Motor neuron (in vitro differentiated cells): ENCODE results near the gene CADM1. TPM values are rescaled to one million over a fixed set of nuclear protein-coding genes. Genes with fewer than 3 reads are reported as not detected.

Experiments
- ATAC-seq, 8 experiments: fragments of 200-7000 bp; cut with Tn5 transposase; replicated peaks in 6 of 8; 2 replicates each; pipeline ENCODE4 v1.8.0; 2021; ENCODE audit warnings: mild to moderate bottlenecking in 8 of 8, moderate library complexity in 8 of 8
- H3K27ac ChIP-seq, 2 donors: fragments of 250-450 bp; sonication (Bioruptor Pico); 2 replicates each; pipeline ENCODE4 v1.9.0; 2021; ENCODE audit warnings: antibody characterized with exemption in 2 of 2, mild to moderate bottlenecking in 2 of 2, moderate library complexity in 1 of 2
- H3K4me1 ChIP-seq, 2 donors: fragments of 250-450 bp; sonication (Bioruptor Pico); replicated peaks in 1 of 2; 2 replicates each; pipeline ENCODE4 v1.6.1; 2021; ENCODE audit warnings: antibody characterized with exemption in 2 of 2, mild to moderate bottlenecking in 2 of 2, moderate library complexity in 1 of 2
- H3K4me3 ChIP-seq, 5 donors: fragments of 250-450 bp; sonication (Bioruptor Pico); 2 replicates each; pipeline ENCODE4 v1.9.0; 2021; ENCODE audit warnings: antibody characterized with exemption in 5 of 5, mild to moderate bottlenecking in 5 of 5, moderate library complexity in 4 of 5
- WGBS, 10 experiments: fragments of 450-650 bp; shearing (Covaris generic); methylation state at CpG; one replicate each; pipeline ENCODE4 v1.0.0; 2022; 5-methylcytosine and 5-hydroxymethylcytosine counted together
- in situ Hi-C, 9 experiments: fragments of 400-800 bp; cut with MboI; loops; one replicate each; pipeline ENCODE4 v1.15.0; 2021; ENCODE audit warnings: low sequenced_read_pairs in 9 of 9, low pct_unique_long_range_greater_than_20kb in 2 of 9; ENCODE audit not compliant: unreplicated experiment in 9 of 9
- total RNA-seq, 8 experiments: library from RNA; unstranded; fragments of 300-600 nt; gene quantifications; 2 replicates each; pipeline versions ENCODE4 v1.2.3 to v1.2.4, GENCODE V29; 2022

The CADM1 gene
- total RNA-seq, 8 experiments from 2014 or later: 0.71 to 129 (median 106) TPM

GRCh38 chr11:115364896-115365295 is 139.3 kb downstream of the CADM1 start:
- Histone ChIP-seq H3K4me3 (no peak overlapping the region), H3K4me1 (peaks cover 8 to 61% of the 10 kb centered on the region in 2 donors), H3K27ac (no peak overlapping the region)
- peak in 2 of 8 experiments; percentile 25 to 79 for ATAC-seq
- 28 to 100% (median 94%) methylated on average over 1 to 3 of the region's 3 CpGs for WGBS, 10 experiments
- in situ Hi-C loops: no loop called here

GRCh38 chr11:115363921-115364320 is 140.3 kb downstream of the CADM1 start:
- ATAC-seq: peak in 2 of 8 experiments; percentile 29 to 37
- 17 to 100% (median 87%) methylated on average over 1 to 3 of the region's 3 CpGs for WGBS, 10 experiments
- H3K27ac ChIP-seq: no peak overlapping the region
- no peak overlapping the region for H3K4me3 ChIP-seq
- peaks cover 8 to 61% of the 10 kb centered on the region in 2 donors for H3K4me1 ChIP-seq
- in situ Hi-C loops: no loop called here

- no peak for ATAC-seq
- 0 to 100% (median 88%) methylated on average over 1 to 2 of the region's 2 CpGs; no CpG with 5 or more reads in 2 of the 10 experiments for WGBS, 10 experiments
- Histone ChIP-seq H3K27ac (no peak overlapping the region), H3K4me1 (peaks cover 8 to 60% of the 10 kb centered on the region in 2 donors), H3K4me3 (no peak overlapping the region)
- in situ Hi-C loops: no loop called here
Observed at GRCh38 chr11:115363426-115363825, 140.8 kb downstream of the CADM1 start.

- Histone ChIP-seq H3K27ac (no peak overlapping the region), H3K4me3 (no peak overlapping the region), H3K4me1 (peaks cover 8 to 57% of the 10 kb centered on the region in 2 donors)
- WGBS, 10 experiments: 15 to 100% (median 82%) methylated on average over 1 to 6 of the region's 6 CpGs
- in situ Hi-C loops: no loop called here
- no peak for ATAC-seq
Observed at GRCh38 chr11:115362997-115363396, 141.2 kb downstream of the CADM1 start.

- ATAC-seq: peak in 2 of 8 experiments; percentile 9 to 25
- H3K4me3 ChIP-seq: no peak overlapping the region
- WGBS, 10 experiments: 0 to 100% (median 55%) methylated on average over 1 of the region's 1 CpG; no CpG with 5 or more reads in 2 of the 10 experiments
- H3K27ac ChIP-seq: no peak overlapping the region
- H3K4me1 ChIP-seq: peaks cover 5 to 48% of the 10 kb centered on the region in 2 donors
- in situ Hi-C loops: no loop called here
Observed at GRCh38 chr11:115361025-115361424, 143.2 kb downstream of the CADM1 start.

- 24 to 89% (median 58%) methylated on average over 1 to 7 of the region's 7 CpGs for WGBS, 10 experiments
- in situ Hi-C loops: no loop called here
Observed at GRCh38 chr11:115360186-115360824, 143.9 kb downstream of the CADM1 start.

GRCh38 chr11:115357066-115357465 is 147.1 kb downstream of the CADM1 start:
- Histone ChIP-seq H3K27ac (no peak overlapping the region), H3K4me3 (no peak overlapping the region), H3K4me1 (peaks cover 3 to 13% of the 10 kb centered on the region in 2 donors)
- in situ Hi-C loops: no loop called here
- no peak for ATAC-seq
- WGBS, 10 experiments: 6 to 77% (median 51%) methylated on average over 2 to 5 of the region's 5 CpGs; no CpG with 5 or more reads in 3 of the 10 experiments

More at GRCh38 chr11:115360186-115360824, 143.9 kb downstream of the CADM1 start:
- Histone ChIP-seq H3K4me1 (peaks cover 3 to 41% of the 10 kb centered on the region in 2 donors), H3K4me3 (no peak overlapping the region), H3K27ac (no peak overlapping the region)
- no peak for ATAC-seq

- in situ Hi-C loops: no loop called here
- Histone ChIP-seq H3K4me1 (peaks cover 7 to 21% of the 10 kb centered on the region in 2 donors), H3K27ac (no peak overlapping the region), H3K4me3 (no peak overlapping the region)
- 30 to 100% (median 91%) methylated on average over 2 to 6 of the region's 6 CpGs; no CpG with 5 or more reads in 1 of the 10 experiments for WGBS, 10 experiments
- no peak for ATAC-seq
Observed at GRCh38 chr11:115352805-115353485, 151.3 kb downstream of the CADM1 start.

GRCh38 chr11:115349335-115350017 is 154.7 kb downstream of the CADM1 start:
- Histone ChIP-seq H3K27ac (no peak overlapping the region), H3K4me3 (no peak overlapping the region), H3K4me1 (peaks cover 22 to 38% of the 10 kb centered on the region in 2 donors)
- in situ Hi-C loops: loop anchor here in 4 of 9 experiments (25.0 kb wide), 2 partner anchors 138 to 1338 kb away; no protein-coding TSS in a partner anchor
- peak in 6 of 8 experiments; percentile 25 to 87 (median 78) for ATAC-seq
- 18 to 85% (median 66%) methylated on average over 3 to 7 of the region's 7 CpGs for WGBS, 10 experiments

GRCh38 chr11:115348416-115348815 is 155.8 kb downstream of the CADM1 start:
- H3K4me3 ChIP-seq: no peak overlapping the region
- WGBS, 10 experiments: 39 to 94% (median 75%) methylated on average over 3 to 6 of the region's 6 CpGs
- in situ Hi-C loops: loop anchor here in 4 of 9 experiments (25.0 kb wide), 2 partner anchors 139 to 1339 kb away; no protein-coding TSS in a partner anchor
- peaks cover 22 to 38% of the 10 kb centered on the region in 2 donors for H3K4me1 ChIP-seq
- H3K27ac ChIP-seq: no peak overlapping the region
- ATAC-seq: peak in 1 of 8 experiments; percentile 54

GRCh38 chr11:115347106-115347505 is 157.1 kb downstream of the CADM1 start:
- in situ Hi-C loops: loop anchor here in 4 of 9 experiments (25.0 kb wide), 2 partner anchors 140 to 1340 kb away; no protein-coding TSS in a partner anchor
- 33 to 80% (median 65%) methylated on average over 1 to 4 of the region's 4 CpGs; no CpG with 5 or more reads in 4 of the 10 experiments for WGBS, 10 experiments
- ATAC-seq: peak in 4 of 8 experiments; percentile 46 to 53 (median 50)
- Histone ChIP-seq H3K4me1 (peaks cover 22 to 38% of the 10 kb centered on the region in 2 donors), H3K27ac (no peak overlapping the region), H3K4me3 (no peak overlapping the region)

GRCh38 chr11:115345840-115346239 is 158.4 kb downstream of the CADM1 start:
- whole genome bisulfite sequencing, 10 experiments: 13 to 100% (median 83%) methylated on average over 1 to 2 of the region's 2 CpGs; no CpG with 5 or more reads in 3 of the 10 experiments
- H3K4me1 ChIP-seq: peaks cover 22 to 38% of the 10 kb centered on the region in 2 donors
- no peak for ATAC-seq
- no peak overlapping the region for H3K4me3 ChIP-seq
- in situ Hi-C loops: loop anchor here in 4 of 9 experiments (25.0 kb wide), 2 partner anchors 141 to 1341 kb away; no protein-coding TSS in a partner anchor
- no peak overlapping the region for H3K27ac ChIP-seq
